ENCODE data around the gene CFAP20. TPM values are rescaled to one million over a fixed set of nuclear protein-coding genes. Genes with fewer than 3 reads are reported as not detected.

The CFAP20 gene
- total and polyA plus RNA-seq, 2 of the 13 experiments (the other 11 are each of a cell fraction or from before 2014, with no cell fraction given) = 73.1 to 87.4 TPM

- TF ChIP-seq ZBTB40 (IDR thresholded peaks at IDR 0.05) (peak; percentile 24; the same call in 1 of the 2 replicates), ZBTB40 (CRISPR knock-in tag; IDR thresholded peaks at IDR 0.05) (peak; percentile 85), ZZZ3 (CRISPR knock-in tag; IDR thresholded peaks at IDR 0.05; ENCODE audit: borderline replicate concordance) (peak; percentile 95; the same call in 1 of the 2 replicates), CEBPB (IDR thresholded peaks at IDR 0.05; ENCODE audit: borderline replicate concordance, low read depth, low read length) (no peak), TRIM22 (IDR thresholded peaks at IDR 0.05) (no peak), TCF7 (IDR thresholded peaks at IDR 0.05; ENCODE audit: low read depth) (no peak; the same call in 1 of the 2 replicates), ZNF10 (CRISPR knock-in tag; IDR thresholded peaks at IDR 0.05; ENCODE audit: borderline replicate concordance, low read depth) (no peak), MTF1 (CRISPR knock-in tag; IDR thresholded peaks at IDR 0.05) (no peak), ZNF138 (CRISPR knock-in tag; IDR thresholded peaks at IDR 0.05; ENCODE audit: low read depth) (no peak), ELK4 (CRISPR knock-in tag; IDR thresholded peaks at IDR 0.05; ENCODE audit: borderline replicate concordance) (no peak), YY1 (IDR thresholded peaks at IDR 0.05; ENCODE audit: insufficient read depth, insufficient replicate concordance, low read depth, low read length) (peak; percentile 88), SYNCRIP (IDR thresholded peaks at IDR 0.05; ENCODE audit: insufficient read depth, low read depth, low read length) (no peak), PHF21A (CRISPR knock-in tag; IDR thresholded peaks at IDR 0.05) (peak; percentile 99), ZKSCAN8 (CRISPR knock-in tag; IDR thresholded peaks at IDR 0.05; ENCODE audit: borderline replicate concordance) (peak; percentile 68; the same call in 1 of the 2 replicates)
- TF ChIP-seq, protein P1, sequence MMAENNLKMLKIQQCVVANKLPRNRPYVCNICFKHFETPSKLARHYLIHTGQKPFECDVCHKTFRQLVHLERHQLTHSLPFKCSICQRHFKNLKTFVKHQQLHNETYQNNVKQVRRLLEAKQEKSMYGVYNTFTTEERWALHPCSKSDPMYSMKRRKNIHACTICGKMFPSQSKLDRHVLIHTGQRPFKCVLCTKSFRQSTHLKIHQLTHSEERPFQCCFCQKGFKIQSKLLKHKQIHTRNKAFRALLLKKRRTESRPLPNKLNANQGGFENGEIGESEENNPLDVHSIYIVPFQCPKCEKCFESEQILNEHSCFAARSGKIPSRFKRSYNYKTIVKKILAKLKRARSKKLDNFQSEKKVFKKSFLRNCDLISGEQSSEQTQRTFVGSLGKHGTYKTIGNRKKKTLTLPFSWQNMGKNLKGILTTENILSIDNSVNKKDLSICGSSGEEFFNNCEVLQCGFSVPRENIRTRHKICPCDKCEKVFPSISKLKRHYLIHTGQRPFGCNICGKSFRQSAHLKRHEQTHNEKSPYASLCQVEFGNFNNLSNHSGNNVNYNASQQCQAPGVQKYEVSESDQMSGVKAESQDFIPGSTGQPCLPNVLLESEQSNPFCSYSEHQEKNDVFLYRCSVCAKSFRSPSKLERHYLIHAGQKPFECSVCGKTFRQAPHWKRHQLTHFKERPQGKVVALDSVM (CRISPR knock-in tag; IDR thresholded peaks at IDR 0.05) = peak; percentile 68; the same call in 1 of the 2 replicates
Observed at GRCh38 chr16:58129097-58129936, at the start of gene CFAP20 (continued).

Measured in HepG2 (cell line).